CD14-positive monocyte (primary cell): ENCODE results near the gene PHF23. TPM values are rescaled to one million over a fixed set of nuclear protein-coding genes. Genes with fewer than 3 reads are reported as not detected.
A peak's percentile ranks its signal among the peaks of the same experiment; 100 is the strongest.

ENCODE experiments used
- DNase-seq, 3 donors: peaks; one replicate each; pipeline ENCODE4 v3.0.0-alpha.2; 2011 to 2022
- H2AFZ ChIP-seq: 2 replicates; pipeline ENCODE4 v1.6.0; 2012; ENCODE audit warnings: mild to moderate bottlenecking, low read depth, low read length, inconsistent platforms; ENCODE audit not compliant: insufficient read depth, poor library complexity, severe bottlenecking
- H3K27ac ChIP-seq, 2 donors: 1 replicate in 1 of 2; 2 replicates in 1 of 2; pipeline ENCODE4 v1.5.1; 2012 to 2013; ENCODE audit warnings: low read length in 2 of 2, control low read depth in 1 of 2, inconsistent platforms in 1 of 2, low read depth in 1 of 2, mild to moderate bottlenecking in 1 of 2
- H3K27me3 ChIP-seq, 2 donors: one replicate each; pipeline versions ENCODE4 v1.6.0 to v1.6.1; 2011 to 2013; ENCODE audit warnings: low read length in 2 of 2; ENCODE audit not compliant: control insufficient read depth in 2 of 2, insufficient read depth in 2 of 2
- H3K36me3 ChIP-seq, 2 donors: replicated peaks in 1 of 2; 1 replicate in 1 of 2; 2 replicates in 1 of 2; pipeline versions ENCODE4 v1.5.1 to v1.6.1; 2012 to 2013; ENCODE audit warnings: low read length in 2 of 2, control low read depth in 1 of 2, inconsistent platforms in 1 of 2, mild to moderate bottlenecking in 1 of 2; ENCODE audit not compliant: insufficient read depth in 2 of 2, control insufficient read depth in 1 of 2
- H3K4me1 ChIP-seq, 2 donors: 1 replicate in 1 of 2; 2 replicates in 1 of 2; pipeline versions ENCODE4 v1.5.1 to v1.6.1; 2012 to 2013; ENCODE audit warnings: low read length in 2 of 2, control low read depth in 1 of 2, inconsistent platforms in 1 of 2, mild to moderate bottlenecking in 1 of 2, moderate library complexity in 1 of 2; ENCODE audit not compliant: insufficient read depth in 2 of 2, control insufficient read depth in 1 of 2
- H3K4me2 ChIP-seq: replicated peaks from 2 replicates; pipeline ENCODE3; 2012; ENCODE audit warnings: low read length, moderate library complexity, mild to moderate bottlenecking; ENCODE audit not compliant: poor library complexity, severe bottlenecking; ENCODE audit errors: extremely low read depth
- H3K4me3 ChIP-seq, 3 experiments: fragments of 200-600 bp in 1 of 3; sonication (generic) in 1 of 3; replicated peaks in 1 of 3; 1 replicate in 2 of 3; 2 replicates in 1 of 3; pipeline ENCODE4 v1.5.1; 2011 to 2013; ENCODE audit warnings: low read length in 3 of 3, mild to moderate bottlenecking in 3 of 3, control low read depth in 2 of 3, low read depth in 2 of 3, inconsistent platforms in 1 of 3, moderate library complexity in 1 of 3
- H3K79me2 ChIP-seq: 2 replicates; pipeline ENCODE4 v1.6.0; 2012; ENCODE audit warnings: mild to moderate bottlenecking, control low read depth, inconsistent platforms, low read length, moderate library complexity; ENCODE audit not compliant: insufficient read depth
- H3K9ac ChIP-seq: 2 replicates; pipeline ENCODE4 v1.6.0; 2017; ENCODE audit warnings: low read length, mild to moderate bottlenecking; ENCODE audit not compliant: insufficient read depth, poor library complexity, severe bottlenecking
- H3K9me3 ChIP-seq, 2 donors: replicated peaks in 1 of 2; 1 replicate in 1 of 2; 2 replicates in 1 of 2; pipeline versions ENCODE4 v1.5.1 to v1.6.1; 2012 to 2013; ENCODE audit warnings: low read length in 2 of 2, control low read depth in 1 of 2; ENCODE audit not compliant: control insufficient read depth in 1 of 2, insufficient read depth in 1 of 2
- H4K20me1 ChIP-seq: 2 replicates; pipeline ENCODE4 v1.6.0; 2012; ENCODE audit warnings: mild to moderate bottlenecking, low read length, control low read depth, moderate library complexity; ENCODE audit not compliant: insufficient read depth
- H3K27ac Mint-ChIP-seq, 7 donors: one replicate each; pipeline ENCODE4 v1.8.0; 2020; ENCODE audit warnings: mild to moderate bottlenecking in 7 of 7, mixed read lengths in 7 of 7, moderate library complexity in 6 of 7, inconsistent platforms in 2 of 7
- H3K27me3 Mint-ChIP-seq, 3 donors: one replicate each; pipeline ENCODE4 v1.8.0; 2021 to 2022; ENCODE audit warnings: low read depth in 3 of 3, mild to moderate bottlenecking in 3 of 3, mixed read lengths in 3 of 3, moderate library complexity in 3 of 3, inconsistent platforms in 1 of 3
- H3K36me3 Mint-ChIP-seq, 2 donors: one replicate each; pipeline ENCODE4 v1.8.0; 2020; ENCODE audit warnings: mixed read lengths in 2 of 2, inconsistent platforms in 1 of 2, mild to moderate bottlenecking in 1 of 2
- H3K4me1 Mint-ChIP-seq: one replicate; pipeline ENCODE4 v1.8.0; 2020; ENCODE audit warnings: mild to moderate bottlenecking, mixed read lengths
- H3K4me3 Mint-ChIP-seq, 2 donors: one replicate each; pipeline ENCODE4 v1.8.0; 2020; ENCODE audit warnings: mild to moderate bottlenecking in 2 of 2, mixed read lengths in 2 of 2, moderate library complexity in 1 of 2
- H3K9me3 Mint-ChIP-seq, 7 donors: one replicate each; pipeline ENCODE4 v1.8.0; 2020 to 2022; ENCODE audit warnings: mixed read lengths in 7 of 7, mild to moderate bottlenecking in 6 of 7, moderate library complexity in 6 of 7, inconsistent platforms in 2 of 7
- WGBS: methylation state at CpG from one replicate; pipeline ENCODE4 v1.1.5; 2013; ENCODE audit warnings: missing lambda C conversion rate; ENCODE audit not compliant: insufficient coverage; 5-methylcytosine and 5-hydroxymethylcytosine counted together
- intact Hi-C, 2 donors: fragments of 100-400 bp; cut with micrococcal nuclease; formaldehyde crosslinking; loops; one replicate each; pipeline versions ENCODE4 v1.15.0 to v1.15.1; 2023
- polyA plus RNA-seq, 3 donors: library from polyadenylated mRNA; depleted of rRNA in 1 of 3; unstranded in 2 of 3; stranded (reverse) in 1 of 3; fragments of 300-500 nt in 2 of 3; fragments of >200 nt in 1 of 3; fragmentation: Illumina TruSeq in 2 of 3; gene quantifications; 1 replicate in 2 of 3; 2 replicates in 1 of 3; pipeline ENCODE4 v1.2.3, GENCODE V29; 2012 to 2021
- TF ChIP-seq, protein P1 (sequence below): fragments of 200-600 bp; IDR thresholded peaks from one replicate; pipeline ENCODE4 v1.8.0; 2022; ENCODE audit warnings: antibody characterized with exemption, mild to moderate bottlenecking

PHF23 gene
- polyA plus RNA-seq, 3 donors = 12.0 to 18.0 (median 12.9) TPM

DNA sequence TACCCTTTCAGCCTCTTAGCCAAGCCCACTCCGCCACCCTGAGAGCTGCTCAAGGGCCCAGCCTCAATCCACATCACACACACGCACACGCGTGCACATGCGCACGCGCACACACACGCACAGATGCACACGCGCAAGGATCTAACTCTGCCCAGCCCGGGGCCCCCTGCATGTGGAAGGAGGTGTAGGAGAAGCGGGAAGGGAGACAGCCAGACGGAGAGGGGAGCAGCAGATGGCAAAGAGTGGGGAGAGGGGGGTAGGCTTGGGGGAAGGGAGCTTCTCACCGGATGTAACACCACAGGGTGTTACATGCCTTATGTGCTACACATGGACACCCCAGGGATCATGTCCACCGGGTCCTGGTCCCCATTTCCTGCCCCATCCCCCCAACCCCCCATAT, 34.9 kb downstream of the PHF23 start:
- peaks cover 28% of the 10 kb centered on the region for H3K4me1 Mint-ChIP-seq
- H3K79me2 ChIP-seq = peaks cover 15% of the 10 kb centered on the region
- peaks cover 1 to 10% (median 1%) of the 10 kb centered on the region in 3 donors for H3K27me3 Mint-ChIP-seq
- H3K27ac ChIP-seq = peak overlapping the region; percentile 60 to 79
- 83% methylated on average over 8 of the region's 15 CpGs for WGBS
- intact Hi-C loops = no loop called here
- peaks cover 15 to 17% of the 10 kb centered on the region in 2 donors for H3K4me1 ChIP-seq
- no peaks in the 10 kb centered on the region for H3K9me3 ChIP-seq
- H3K4me2 ChIP-seq = peak overlapping the region; percentile 82
- peak overlapping the region; percentile 62 for H3K9ac ChIP-seq
- H3K36me3 ChIP-seq = peaks cover 28 to 34% of the 10 kb centered on the region in 2 donors
- peaks cover 26% of the 10 kb centered on the region for H4K20me1 ChIP-seq
- H3K9me3 Mint-ChIP-seq = no peaks in the 10 kb centered on the region
- TF ChIP-seq, protein P1, sequence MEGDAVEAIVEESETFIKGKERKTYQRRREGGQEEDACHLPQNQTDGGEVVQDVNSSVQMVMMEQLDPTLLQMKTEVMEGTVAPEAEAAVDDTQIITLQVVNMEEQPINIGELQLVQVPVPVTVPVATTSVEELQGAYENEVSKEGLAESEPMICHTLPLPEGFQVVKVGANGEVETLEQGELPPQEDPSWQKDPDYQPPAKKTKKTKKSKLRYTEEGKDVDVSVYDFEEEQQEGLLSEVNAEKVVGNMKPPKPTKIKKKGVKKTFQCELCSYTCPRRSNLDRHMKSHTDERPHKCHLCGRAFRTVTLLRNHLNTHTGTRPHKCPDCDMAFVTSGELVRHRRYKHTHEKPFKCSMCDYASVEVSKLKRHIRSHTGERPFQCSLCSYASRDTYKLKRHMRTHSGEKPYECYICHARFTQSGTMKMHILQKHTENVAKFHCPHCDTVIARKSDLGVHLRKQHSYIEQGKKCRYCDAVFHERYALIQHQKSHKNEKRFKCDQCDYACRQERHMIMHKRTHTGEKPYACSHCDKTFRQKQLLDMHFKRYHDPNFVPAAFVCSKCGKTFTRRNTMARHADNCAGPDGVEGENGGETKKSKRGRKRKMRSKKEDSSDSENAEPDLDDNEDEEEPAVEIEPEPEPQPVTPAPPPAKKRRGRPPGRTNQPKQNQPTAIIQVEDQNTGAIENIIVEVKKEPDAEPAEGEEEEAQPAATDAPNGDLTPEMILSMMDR = no peak
- peak overlapping the region; percentile 9 to 78 (median 54) for H3K4me3 ChIP-seq
- peak overlapping the region; percentile 55 to 98 (median 94) for H3K27ac Mint-ChIP-seq
- DNase-seq = peak in 1 of 3 donors; percentile 15
- no peak overlapping the region for H2AFZ ChIP-seq
- H3K27me3 ChIP-seq = no peaks in the 10 kb centered on the region
- peaks cover 31 to 52% of the 10 kb centered on the region in 2 donors for H3K36me3 Mint-ChIP-seq
- peak overlapping the region; percentile 79 to 87 for H3K4me3 Mint-ChIP-seq

DNA sequence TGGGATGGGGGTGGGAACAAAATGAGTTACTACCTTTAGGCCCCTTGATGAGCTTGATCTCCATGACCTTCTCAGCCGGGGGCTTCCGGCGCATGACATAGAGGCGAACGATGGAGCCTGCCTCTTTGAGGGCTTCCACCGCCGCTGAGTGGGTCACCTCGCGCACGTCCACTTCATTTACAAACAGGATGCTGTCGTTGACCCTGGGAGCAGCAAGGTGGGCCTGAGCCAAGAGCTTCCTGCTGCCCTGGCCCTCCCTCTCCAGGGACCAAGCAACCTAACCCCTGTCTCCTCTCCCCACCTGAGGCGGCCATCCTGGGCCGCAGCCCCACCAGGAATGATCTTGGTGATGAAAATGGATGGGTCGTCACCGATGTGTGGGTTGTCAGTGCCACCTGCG, 35.9 kb downstream of the PHF23 start:
- peaks cover 17% of the 10 kb centered on the region for H4K20me1 ChIP-seq
- peak overlapping the region in 1 of 2 donors; percentile 35 for H3K4me3 Mint-ChIP-seq
- no peaks in the 10 kb centered on the region for H3K9me3 Mint-ChIP-seq
- H3K9me3 ChIP-seq = no peaks in the 10 kb centered on the region
- DNase-seq = no peak
- H3K4me1 ChIP-seq = peaks cover 15 to 17% of the 10 kb centered on the region in 2 donors
- no peak overlapping the region for H3K9ac ChIP-seq
- no peak overlapping the region for H3K4me3 ChIP-seq
- no peaks in the 10 kb centered on the region for H3K27me3 ChIP-seq
- H3K27me3 Mint-ChIP-seq = peaks cover 1 to 10% (median 1%) of the 10 kb centered on the region in 3 donors
- H3K27ac Mint-ChIP-seq = peak overlapping the region in 6 of 7 donors; percentile 74 to 98 (median 90)
- TF ChIP-seq, protein P1 = no peak
- 96% methylated on average over 14 of the region's 16 CpGs for WGBS
- no peak overlapping the region for H3K4me2 ChIP-seq
- H3K4me1 Mint-ChIP-seq = peaks cover 28% of the 10 kb centered on the region
- H3K36me3 ChIP-seq = peaks cover 28 to 34% of the 10 kb centered on the region in 2 donors
- intact Hi-C loops = no loop called here
- no peak overlapping the region for H2AFZ ChIP-seq
- peaks cover 31 to 56% of the 10 kb centered on the region in 2 donors for H3K36me3 Mint-ChIP-seq
- no peak overlapping the region for H3K27ac ChIP-seq
- peaks cover 6% of the 10 kb centered on the region for H3K79me2 ChIP-seq
